GM19328 (cell line): ENCODE data around the gene OSBPL6.
"Not testable (repeated sequence)": the region's sequence is repeated elsewhere in the genome, so short reads cannot be mapped to it uniquely, and the experiment has no call there.

Experiments used
- ATAC-seq: cut with Tn5 transposase; IDR thresholded peaks from one replicate; pipeline ENCODE4 v1.9.1; 2021; ENCODE audit warnings: mild to moderate bottlenecking, moderate library complexity; ENCODE audit not compliant: unreplicated experiment

Gene OSBPL6

DNA sequence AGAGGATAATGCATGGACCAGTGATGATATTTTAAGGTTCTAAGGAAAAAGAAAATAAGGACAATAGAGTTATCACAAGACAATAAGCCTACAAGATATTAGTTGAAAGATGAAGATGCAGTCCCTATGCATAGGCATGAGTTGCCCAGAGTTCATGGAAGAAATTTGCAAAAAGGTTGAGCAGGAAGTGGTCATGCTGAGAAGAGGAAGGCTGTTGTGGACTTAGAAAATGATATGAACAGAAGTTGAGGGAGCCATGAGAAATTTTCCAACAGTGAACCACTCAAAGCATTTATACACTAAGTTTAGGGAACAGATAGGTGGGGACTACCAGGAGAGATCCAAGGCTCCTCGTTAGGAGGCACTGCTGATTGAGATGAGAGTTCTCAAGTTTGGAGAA lies 3.5 kb downstream of the OSBPL6 start:
- ATAC-seq = no peak

DNA sequence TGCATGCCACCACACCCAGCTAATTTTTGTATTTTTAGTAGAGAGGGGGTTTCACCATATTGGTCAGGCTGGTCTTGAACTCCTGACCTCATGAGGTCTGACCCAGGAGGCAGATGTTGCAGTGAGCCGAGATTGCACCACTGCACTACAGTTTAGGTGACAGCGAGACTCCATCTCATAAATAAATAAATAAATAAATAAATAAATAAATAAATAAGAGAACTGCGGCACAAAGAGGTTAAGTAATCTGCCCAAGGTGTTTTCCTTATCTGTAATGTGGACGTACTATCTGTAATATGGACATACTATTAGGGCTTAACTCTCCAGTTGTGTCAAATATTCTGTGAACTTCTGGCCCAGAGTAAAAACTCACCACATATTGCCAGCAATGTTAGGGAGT lies 4.1 kb downstream of the OSBPL6 start:
- not testable (repeated sequence) for ATAC-seq

- no peak for ATAC-seq
Measured at GRCh38 chr2:178199334-178199733, 5.0 kb downstream of the OSBPL6 start.

- ATAC-seq = no peak
Measured at GRCh38 chr2:178200331-178200730, 6.0 kb downstream of the OSBPL6 start.

GRCh38 chr2:178202927-178203326 lies 8.6 kb downstream of the OSBPL6 start:
- ATAC-seq = no peak

DNA sequence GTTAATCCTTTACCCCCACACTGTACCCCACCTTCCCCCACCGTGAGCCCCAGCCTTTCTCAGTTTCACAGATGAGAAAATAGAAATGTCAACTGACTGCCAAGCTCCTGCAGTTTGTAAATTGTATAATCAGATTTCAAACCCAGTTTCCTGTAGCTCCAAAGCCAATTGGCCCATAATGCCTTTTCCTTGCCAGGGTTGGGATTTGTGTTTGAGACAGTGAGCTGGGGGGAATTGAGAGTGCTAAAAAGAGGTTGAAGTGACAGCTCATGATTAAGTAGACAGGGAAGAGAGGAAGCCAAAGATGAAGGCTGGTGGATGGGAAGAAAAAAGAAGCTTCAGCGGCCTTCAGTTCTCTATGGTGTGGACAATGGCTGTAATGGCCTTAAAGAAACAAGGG lies 10.7 kb downstream of the OSBPL6 start:
- no peak for ATAC-seq

- ATAC-seq = no peak
Measured at GRCh38 chr2:178205853-178206521, 11.7 kb downstream of the OSBPL6 start.

- no peak for ATAC-seq
Measured at GRCh38 chr2:178208336-178208735, 14.0 kb downstream of the OSBPL6 start.

DNA sequence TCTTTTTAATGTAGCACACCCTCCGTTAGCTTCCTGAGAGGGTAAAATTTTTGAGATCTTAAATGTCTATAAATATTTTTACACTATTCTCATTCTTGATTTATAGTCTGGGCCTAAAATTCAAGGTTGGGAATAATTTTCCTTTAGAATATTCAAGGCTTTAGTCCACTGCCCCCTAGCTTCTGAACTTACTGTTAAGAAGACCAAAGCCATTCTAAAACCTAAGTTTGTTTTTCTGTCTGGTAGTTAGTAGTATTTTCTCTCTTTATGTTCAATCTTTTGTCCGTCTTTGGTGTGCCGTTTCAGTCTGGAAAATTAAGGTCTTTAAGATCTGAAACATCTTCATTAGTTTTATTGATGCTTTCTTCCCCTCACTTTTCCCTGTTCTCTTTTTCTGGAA lies 14.5 kb downstream of the OSBPL6 start:
- no peak for ATAC-seq

DNA sequence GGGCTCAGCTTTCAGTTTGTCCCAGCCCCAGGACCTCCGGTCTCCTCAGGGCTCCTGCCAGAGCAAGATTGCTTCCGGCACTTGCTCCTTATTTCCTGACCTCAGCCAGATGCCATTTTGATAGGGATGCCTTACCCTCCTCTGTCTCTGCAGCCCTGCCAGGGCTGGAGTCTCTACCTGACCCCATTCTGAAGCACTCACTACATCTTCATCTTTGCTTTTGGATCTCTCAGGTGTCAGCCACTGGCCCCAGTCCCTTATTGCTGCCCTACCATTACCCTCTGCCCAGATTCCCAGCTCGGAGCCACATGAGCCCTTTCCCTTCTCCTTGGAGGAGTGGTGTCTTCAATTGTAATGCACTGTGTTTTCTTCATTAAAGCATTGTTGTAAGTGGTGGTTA lies 17.1 kb downstream of the OSBPL6 start:
- ATAC-seq = no peak

GRCh38 chr2:178211943-178212342 lies 17.6 kb downstream of the OSBPL6 start:
- no peak for ATAC-seq

GRCh38 chr2:178213991-178214390 lies 19.7 kb downstream of the OSBPL6 start:
- ATAC-seq = no peak

GRCh38 chr2:178219247-178219646 lies 24.9 kb downstream of the OSBPL6 start:
- no peak for ATAC-seq

DNA sequence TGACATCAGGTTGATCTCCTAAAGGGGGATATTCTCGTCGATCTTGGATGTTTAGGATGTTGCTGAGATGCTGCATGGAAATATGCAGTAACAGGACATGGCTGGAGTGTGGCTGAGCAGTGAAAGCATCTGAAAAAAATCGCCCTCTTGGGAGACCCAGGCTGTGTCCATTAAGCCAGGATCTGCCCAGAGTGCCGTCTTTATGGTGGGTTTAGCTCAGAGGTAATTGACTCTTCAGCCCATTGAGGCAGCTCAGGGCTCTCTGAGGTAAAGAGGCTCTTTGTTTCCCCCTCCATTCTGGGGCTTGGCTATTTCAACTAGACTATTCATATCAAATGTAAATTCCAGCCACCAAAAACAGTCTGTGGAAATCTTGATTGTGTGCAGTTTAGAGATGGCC lies 26.5 kb downstream of the OSBPL6 start:
- no peak for ATAC-seq

DNA sequence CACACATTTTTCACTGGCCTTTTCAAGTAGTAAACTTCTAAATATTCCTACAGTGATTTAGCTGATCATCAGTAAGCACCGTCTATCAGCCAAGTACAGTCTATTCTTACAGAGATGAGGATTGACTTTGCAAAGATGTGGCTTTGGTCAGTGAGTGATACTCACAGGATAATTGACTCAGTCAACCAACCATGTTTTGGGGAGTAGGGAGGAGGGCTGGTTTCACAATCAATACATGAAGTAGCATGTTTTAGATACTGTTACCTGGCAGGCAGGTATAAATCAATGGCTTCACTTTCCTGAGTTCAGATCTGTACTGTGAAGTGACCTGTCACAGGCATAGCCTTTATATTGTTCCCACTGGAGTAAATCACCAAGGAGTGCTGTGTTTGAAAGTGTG lies 27.2 kb downstream of the OSBPL6 start:
- ATAC-seq = no peak

- no peak for ATAC-seq
Measured at GRCh38 chr2:178223806-178224205, 29.5 kb downstream of the OSBPL6 start.

DNA sequence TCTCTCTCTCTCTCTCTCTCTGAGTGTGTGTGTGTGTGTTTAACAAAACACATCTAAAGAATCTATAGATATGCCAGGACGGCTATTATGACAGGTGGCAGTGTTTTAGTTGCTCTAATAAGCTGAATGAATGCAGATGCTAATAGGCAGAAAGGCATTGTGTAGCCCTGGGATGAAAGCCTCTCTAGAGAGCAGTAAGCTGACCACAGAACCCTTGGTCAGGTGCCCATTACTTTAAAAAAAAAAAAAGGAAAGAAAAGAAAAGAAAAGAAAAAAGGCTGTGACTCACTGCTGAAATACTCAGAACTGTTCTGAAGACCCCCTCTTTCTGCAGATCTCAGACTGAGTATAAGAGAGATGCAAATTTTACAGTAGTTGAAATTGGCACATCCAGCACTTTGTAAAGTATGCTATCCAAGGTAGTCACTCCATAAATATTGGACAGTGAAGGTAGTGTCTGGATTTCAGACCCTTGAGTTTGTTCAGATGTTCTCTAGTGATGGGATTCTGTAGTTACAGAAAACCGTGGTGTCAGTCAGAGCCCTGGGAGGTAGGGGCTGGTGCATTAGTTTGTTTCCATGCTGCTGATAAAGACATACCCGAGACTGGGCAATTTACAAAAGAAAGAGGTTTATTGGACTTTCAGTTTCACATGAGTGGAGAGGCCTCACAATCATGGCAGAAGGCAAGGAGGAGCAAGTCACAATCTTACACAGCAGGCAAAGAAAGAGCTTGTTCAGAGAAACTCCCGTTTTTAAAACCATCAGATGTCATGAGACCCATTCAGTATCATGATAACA lies 30.9 kb downstream of the OSBPL6 start:
- ATAC-seq = no peak

DNA sequence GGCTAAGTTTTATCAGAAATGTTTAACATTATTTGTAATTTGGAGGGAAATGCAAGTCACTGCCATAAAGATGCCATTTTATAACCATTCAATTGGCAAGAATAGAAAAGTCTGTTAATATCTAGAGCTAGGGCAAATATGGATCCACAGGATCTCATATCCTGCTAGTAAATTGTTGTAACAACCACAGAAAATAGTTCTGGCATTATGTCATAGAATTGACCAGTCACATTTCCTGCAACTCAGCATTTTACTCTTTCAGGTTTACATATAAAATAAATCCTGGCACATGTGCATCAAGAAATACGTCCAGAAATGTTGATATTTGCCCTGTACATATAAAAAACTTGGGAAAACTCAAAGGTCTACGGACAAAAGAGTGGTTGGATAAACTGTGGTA lies 32.9 kb downstream of the OSBPL6 start:
- ATAC-seq = no peak

DNA sequence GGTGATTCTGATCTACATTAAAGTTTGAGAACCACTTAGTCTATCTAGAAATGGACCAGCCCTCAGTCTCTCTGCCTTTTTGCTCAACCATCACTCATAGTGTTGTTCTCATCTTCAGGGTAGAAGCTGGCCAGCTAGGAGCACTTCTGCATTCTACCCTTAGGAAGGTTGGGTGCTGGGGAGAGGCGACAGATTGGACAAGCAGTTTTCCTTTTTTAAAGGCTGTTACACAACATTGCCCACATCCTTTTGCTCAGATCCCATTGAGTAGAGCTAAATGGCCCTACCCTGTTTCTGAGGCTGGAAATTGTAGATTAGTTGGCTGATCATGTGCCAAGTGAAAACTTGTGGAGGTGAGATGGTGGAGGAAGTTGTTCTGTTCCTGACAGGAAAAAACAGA lies 35.6 kb downstream of the OSBPL6 start:
- ATAC-seq = no peak

- no peak for ATAC-seq
Measured at GRCh38 chr2:178230396-178230795, 36.1 kb downstream of the OSBPL6 start.

GRCh38 chr2:178233428-178233827 lies 39.1 kb downstream of the OSBPL6 start:
- ATAC-seq = no peak

- ATAC-seq = no peak
Measured at GRCh38 chr2:178234648-178235047, 40.3 kb downstream of the OSBPL6 start.
